GM12865 (cell line): Measurements from ENCODE around the gene TRAPPC5.

Experiments
- DNase-seq: peaks from one replicate; pipeline ENCODE4 v3.0.0; 2010; ENCODE audit warnings: low read depth
- H3K4me3 ChIP-seq: 2 replicates; pipeline ENCODE4 v1.5.1; 2011; ENCODE audit warnings: mild to moderate bottlenecking, low read depth, low read length, control low read depth
- TF ChIP-seq, protein P1 (sequence below): IDR thresholded peaks from 2 replicates; pipeline ENCODE4 v1.5.1; 2011; ENCODE audit warnings: low read length, control low read depth, low read depth, inconsistent platforms; ENCODE audit not compliant: insufficient read depth; ENCODE audit errors: missing control alignments

TRAPPC5 gene

DNA sequence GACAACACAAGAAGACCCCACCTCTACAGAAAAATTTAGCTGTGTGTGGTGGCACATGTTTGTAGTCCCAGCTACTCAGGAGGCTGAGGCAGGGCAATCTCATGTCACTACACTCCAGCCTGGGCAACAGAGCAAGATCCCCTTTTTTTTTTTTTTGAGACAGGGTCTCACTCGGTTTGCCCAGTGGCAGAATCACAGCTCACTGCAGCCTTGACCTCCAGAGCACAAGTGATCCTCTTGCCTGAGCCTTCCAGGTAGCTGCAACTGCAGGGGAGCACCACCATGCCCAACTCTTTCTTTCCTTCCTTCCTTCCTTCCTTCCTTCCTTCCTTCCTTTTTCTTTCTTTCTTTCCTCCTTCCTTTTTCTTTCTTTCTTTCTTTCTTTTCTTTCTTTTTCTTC, 55.5 kb downstream of the TRAPPC5 start:
- TF ChIP-seq, protein P1, sequence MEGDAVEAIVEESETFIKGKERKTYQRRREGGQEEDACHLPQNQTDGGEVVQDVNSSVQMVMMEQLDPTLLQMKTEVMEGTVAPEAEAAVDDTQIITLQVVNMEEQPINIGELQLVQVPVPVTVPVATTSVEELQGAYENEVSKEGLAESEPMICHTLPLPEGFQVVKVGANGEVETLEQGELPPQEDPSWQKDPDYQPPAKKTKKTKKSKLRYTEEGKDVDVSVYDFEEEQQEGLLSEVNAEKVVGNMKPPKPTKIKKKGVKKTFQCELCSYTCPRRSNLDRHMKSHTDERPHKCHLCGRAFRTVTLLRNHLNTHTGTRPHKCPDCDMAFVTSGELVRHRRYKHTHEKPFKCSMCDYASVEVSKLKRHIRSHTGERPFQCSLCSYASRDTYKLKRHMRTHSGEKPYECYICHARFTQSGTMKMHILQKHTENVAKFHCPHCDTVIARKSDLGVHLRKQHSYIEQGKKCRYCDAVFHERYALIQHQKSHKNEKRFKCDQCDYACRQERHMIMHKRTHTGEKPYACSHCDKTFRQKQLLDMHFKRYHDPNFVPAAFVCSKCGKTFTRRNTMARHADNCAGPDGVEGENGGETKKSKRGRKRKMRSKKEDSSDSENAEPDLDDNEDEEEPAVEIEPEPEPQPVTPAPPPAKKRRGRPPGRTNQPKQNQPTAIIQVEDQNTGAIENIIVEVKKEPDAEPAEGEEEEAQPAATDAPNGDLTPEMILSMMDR: no peak
- no peak overlapping the region for H3K4me3 ChIP-seq
- DNase-seq: no peak

DNA sequence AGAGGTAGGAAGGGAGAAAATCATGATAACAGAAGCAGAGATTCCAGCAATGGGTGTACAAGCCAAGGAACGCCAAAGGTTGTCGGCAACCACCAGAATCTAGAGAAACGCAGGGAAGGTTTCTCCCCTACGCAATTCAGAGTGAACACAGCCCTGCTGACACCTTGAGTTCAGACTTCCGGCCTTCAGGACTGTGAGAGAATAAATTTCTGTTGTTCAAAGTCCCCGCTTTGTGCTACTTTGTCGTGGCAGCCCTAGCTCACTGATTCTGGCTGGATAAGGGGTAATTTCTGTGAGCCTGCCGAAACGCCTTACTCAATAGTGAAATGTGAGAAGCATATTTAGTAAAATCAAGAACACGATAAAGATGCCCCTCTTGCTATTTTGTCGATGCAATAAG, 56.6 kb downstream of the TRAPPC5 start:
- DNase-seq: no peak

More for the DNA sequence above, 56.6 kb downstream of the TRAPPC5 start:
- TF ChIP-seq, protein P1: no peak
- H3K4me3 ChIP-seq: no peak overlapping the region
